Prostate gland (tissue), 2 donors: ENCODE results near the gene CHRNA4. TPM values are rescaled to one million over a fixed set of nuclear protein-coding genes. Genes with fewer than 3 reads are reported as not detected.

Experiments used
- DNase-seq: peaks from one replicate; pipeline ENCODE4 v3.0.0-alpha.2; 2019; ENCODE audit warnings: low spot score
- H3K27ac ChIP-seq, 2 donors: fragments of 200-600 bp; sonication (generic); 2 replicates each; pipeline ENCODE4 v1.5.1; 2017 to 2019
- H3K27me3 ChIP-seq: fragments of 200-600 bp; sonication (generic); replicated peaks from 2 replicates; pipeline ENCODE4 v1.5.1; 2019; ENCODE audit not compliant: insufficient read depth
- H3K36me3 ChIP-seq, 2 donors: fragments of 200-600 bp; sonication (generic); 1 replicate in 1 of 2; 2 replicates in 1 of 2; pipeline versions ENCODE4 v1.5.1 to v1.8.1; 2017 to 2019
- H3K4me1 ChIP-seq: fragments of 200-600 bp; sonication (generic); replicated peaks from 2 replicates; pipeline ENCODE4 v1.5.1; 2019
- H3K4me3 ChIP-seq, 2 donors: fragments of 200-600 bp; sonication (generic); 2 replicates each; pipeline ENCODE4 v1.5.1; 2017 to 2019
- H3K9me3 ChIP-seq: fragments of 200-600 bp; sonication (generic); 2 replicates; pipeline ENCODE4 v1.5.1; 2017
- CTCF ChIP-seq, 4 experiments: fragments of 200-600 bp in 2 of 4; fragments of 450-650 bp in 2 of 4; sonication (generic) in 2 of 4; IDR thresholded peaks; 1 replicate in 3 of 4; 2 replicates in 1 of 4; pipeline ENCODE4 v1.5.1; 2016 to 2019; ENCODE audit warnings: antibody characterized with exemption in 4 of 4, mild to moderate bottlenecking in 2 of 4, moderate library complexity in 2 of 4
- POLR2A ChIP-seq: fragments of 450-650 bp; IDR thresholded peaks from one replicate; pipeline ENCODE4 v1.6.1; 2016; ENCODE audit warnings: antibody characterized with exemption, mild to moderate bottlenecking
- POLR2AphosphoS5 ChIP-seq: sonication (generic); formaldehyde crosslinking; IDR thresholded peaks from one replicate; pipeline ENCODE4 v1.6.1; 2017; ENCODE audit warnings: antibody characterized with exemption
- WGBS: methylation state at CpG from one replicate; pipeline ENCODE4 v1.1.5; 2018; 5-methylcytosine and 5-hydroxymethylcytosine counted together
- intact Hi-C: fragments of 100-400 bp; cut with DNase I; formaldehyde crosslinking; loops from one replicate; pipeline ENCODE4 v1.14.2; 2022
- total RNA-seq, 2 donors: library from RNA; depleted of rRNA; stranded (reverse); fragments of >200 nt; gene quantifications; one replicate each; pipeline ENCODE4 v1.1.0, GENCODE V29; 2016

Gene CHRNA4
- total RNA-seq, 2 donors from 2014 or later = 7.2 TPM; not detected in 1

- 19% methylated on average over 18 of the region's 18 CpGs for WGBS
- H3K36me3 ChIP-seq = no peaks in the 10 kb centered on the region
- TF ChIP-seq POLR2A (no peak), POLR2AphosphoS5 (no peak), CTCF (IDR thresholded peaks at IDR 0.05) (no peak)
- H3K4me1 ChIP-seq = no peaks in the 10 kb centered on the region
- H3K9me3 ChIP-seq = no peaks in the 10 kb centered on the region
- no peak overlapping the region for H3K27ac ChIP-seq
- no peak overlapping the region for H3K4me3 ChIP-seq
- intact Hi-C loops = no loop called here
- peaks cover 25% of the 10 kb centered on the region for H3K27me3 ChIP-seq
- DNase-seq = no peak
Measured at GRCh38 chr20:63296531-63297299, 64.4 kb downstream of the CHRNA4 start.

- peaks cover 25% of the 10 kb centered on the region for H3K27me3 ChIP-seq
- no peak overlapping the region for H3K27ac ChIP-seq
- TF ChIP-seq POLR2AphosphoS5 (no peak), CTCF (IDR thresholded peaks at IDR 0.05) (no peak), POLR2A (no peak)
- intact Hi-C loops = no loop called here
- no peaks in the 10 kb centered on the region for H3K36me3 ChIP-seq
- WGBS = 22% methylated on average over 12 of the region's 20 CpGs
- H3K4me3 ChIP-seq = no peak overlapping the region
- H3K9me3 ChIP-seq = no peaks in the 10 kb centered on the region
- no peak for DNase-seq
- H3K4me1 ChIP-seq = no peaks in the 10 kb centered on the region
Measured at GRCh38 chr20:63295846-63296245, 65.3 kb downstream of the CHRNA4 start.

GRCh38 chr20:63295422-63295821, 65.7 kb downstream of the CHRNA4 start:
- Histone ChIP-seq H3K4me3 (no peak overlapping the region), H3K9me3 (no peaks in the 10 kb centered on the region), H3K4me1 (no peaks in the 10 kb centered on the region), H3K27ac (no peak overlapping the region), H3K27me3 (peaks cover 25% of the 10 kb centered on the region), H3K36me3 (no peaks in the 10 kb centered on the region)
- no peak for TF ChIP-seq CTCF (IDR thresholded peaks at IDR 0.05)
- no peak for TF ChIP-seq POLR2AphosphoS5
- no peak for TF ChIP-seq POLR2A
- WGBS = 19% methylated on average over 17 of the region's 17 CpGs
- intact Hi-C loops = no loop called here
- no peak for DNase-seq

- Histone ChIP-seq H3K36me3 (no peaks in the 10 kb centered on the region), H3K27me3 (peaks cover 25% of the 10 kb centered on the region), H3K27ac (no peak overlapping the region), H3K4me3 (no peak overlapping the region), H3K9me3 (no peaks in the 10 kb centered on the region), H3K4me1 (no peaks in the 10 kb centered on the region)
- intact Hi-C loops = no loop called here
- TF ChIP-seq CTCF (IDR thresholded peaks at IDR 0.05) (no peak), POLR2AphosphoS5 (no peak), POLR2A (no peak)
- no peak for DNase-seq
- WGBS = 20% methylated on average over 14 of the region's 19 CpGs
Measured at GRCh38 chr20:63295018-63295417, 66.1 kb downstream of the CHRNA4 start.

GRCh38 chr20:63294536-63294900, 66.6 kb downstream of the CHRNA4 start:
- peaks cover 25% of the 10 kb centered on the region for H3K27me3 ChIP-seq
- no peak overlapping the region for H3K27ac ChIP-seq
- intact Hi-C loops = no loop called here
- TF ChIP-seq POLR2AphosphoS5 (no peak), CTCF (IDR thresholded peaks at IDR 0.05) (no peak), POLR2A (no peak)
- no peaks in the 10 kb centered on the region for H3K4me1 ChIP-seq
- no peaks in the 10 kb centered on the region for H3K36me3 ChIP-seq
- DNase-seq = no peak
- no peak overlapping the region for H3K4me3 ChIP-seq
- WGBS = 84% methylated on average over 12 of the region's 12 CpGs
- H3K9me3 ChIP-seq = no peaks in the 10 kb centered on the region
